ENCODE data around the gene OR52H1.

GRCh38 chr11:5553343-5553742 is 5.0 kb upstream of the OR52H1 start:
- TF ChIP-seq EZH2phosphoT487 (IDR thresholded peaks at IDR 0.05; ENCODE audit: insufficient read depth, low read depth) (no peak), EZH2 (IDR thresholded peaks at IDR 0.05; ENCODE audit: insufficient read depth, poor library complexity, severe bottlenecking) (no peak)
